Endothelial cell (in vitro differentiated cells): Measurements from ENCODE around the gene MAP6. TPM values are rescaled to one million over a fixed set of nuclear protein-coding genes. Genes with fewer than 3 reads are reported as not detected.

Experiments used
- DNase-seq: peaks from one replicate; pipeline ENCODE4 v3.0.0; 2021; ENCODE audit warnings: low spot score
- H3K27ac Mint-ChIP-seq: one replicate; pipeline ENCODE4 v1.8.0; 2021; ENCODE audit warnings: mixed read lengths, inconsistent platforms; ENCODE audit not compliant: unreplicated experiment
- H3K27me3 Mint-ChIP-seq: one replicate; pipeline ENCODE4 v1.8.0; 2021; ENCODE audit warnings: mild to moderate bottlenecking, moderate library complexity, mixed read lengths, inconsistent platforms; ENCODE audit not compliant: unreplicated experiment
- H3K36me3 Mint-ChIP-seq: one replicate; pipeline ENCODE4 v1.8.0; 2021; ENCODE audit warnings: mild to moderate bottlenecking, low read depth, mixed read lengths, inconsistent platforms; ENCODE audit not compliant: unreplicated experiment
- H3K4me1 Mint-ChIP-seq: one replicate; pipeline ENCODE4 v1.8.0; 2021; ENCODE audit warnings: mild to moderate bottlenecking, mixed read lengths, inconsistent platforms; ENCODE audit not compliant: unreplicated experiment
- H3K4me3 Mint-ChIP-seq: one replicate; pipeline ENCODE4 v1.8.0; 2021; ENCODE audit warnings: mild to moderate bottlenecking, mixed read lengths, inconsistent platforms; ENCODE audit not compliant: unreplicated experiment
- H3K9me3 Mint-ChIP-seq: one replicate; pipeline ENCODE4 v1.8.0; 2021; ENCODE audit warnings: mixed read lengths, inconsistent platforms; ENCODE audit not compliant: unreplicated experiment
- total RNA-seq: library from RNA; stranded (reverse); fragmentation: NEBNext Ultra II Directional; extraction: Animal tissue kit (Norgen Biotek cat#: 25700); gene quantifications from one replicate; pipeline ENCODE4 v1.2.1, GENCODE V29; 2021; ENCODE audit not compliant: unreplicated experiment
- TF ChIP-seq, protein P1 (sequence below): fragments of 200-600 bp; sonication (generic); IDR thresholded peaks from one replicate; pipeline ENCODE4 v1.5.0; 2021; ENCODE audit warnings: antibody characterized with exemption; ENCODE audit not compliant: unreplicated experiment

Gene MAP6
- total RNA-seq, 1 donor from 2014 or later = 0.26 TPM

DNA sequence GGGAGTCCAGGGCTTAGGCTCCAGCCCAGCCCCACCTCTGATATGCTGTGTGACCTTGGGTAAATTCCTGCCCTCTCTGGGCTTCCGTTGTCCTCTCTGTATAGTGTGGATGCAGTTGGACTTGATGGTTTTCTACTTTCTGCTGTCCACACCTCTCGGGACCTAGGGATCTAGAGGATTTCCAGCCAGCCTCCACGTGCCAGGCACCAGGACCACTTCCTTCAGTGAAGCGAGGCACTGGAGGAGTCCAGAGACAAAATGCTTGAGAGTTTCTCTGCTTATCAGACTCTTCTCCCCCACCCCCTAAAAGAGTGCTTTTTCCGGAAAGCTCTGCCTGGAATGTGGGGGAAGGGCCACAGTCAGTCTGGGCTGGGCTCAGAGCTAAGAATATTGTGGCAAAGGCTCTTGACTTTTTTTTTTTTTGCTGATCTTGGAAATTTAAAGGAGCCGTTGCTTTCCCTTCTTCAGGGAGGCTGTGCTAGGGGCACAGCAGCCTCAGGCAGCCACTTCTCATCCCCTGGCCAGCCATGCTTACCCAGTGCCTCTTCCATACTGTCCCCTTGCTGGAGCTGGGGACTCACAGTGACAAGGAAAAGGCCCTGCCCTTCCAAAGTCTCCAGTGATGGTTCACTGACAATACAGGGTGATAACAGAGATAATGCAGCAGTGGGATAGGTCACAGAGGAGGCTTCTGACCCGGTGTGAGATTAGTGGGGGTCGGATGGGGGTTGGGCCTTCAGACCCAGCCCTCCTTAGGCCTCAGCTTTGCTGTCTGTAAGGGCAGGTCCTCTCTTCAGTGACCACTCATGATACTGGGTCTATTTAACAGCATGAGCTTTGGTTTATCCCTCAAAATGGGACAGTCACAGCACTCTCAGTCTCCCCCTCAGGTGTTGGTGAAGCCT is 109.6 kb downstream of the MAP6 start:
- TF ChIP-seq, protein P1, sequence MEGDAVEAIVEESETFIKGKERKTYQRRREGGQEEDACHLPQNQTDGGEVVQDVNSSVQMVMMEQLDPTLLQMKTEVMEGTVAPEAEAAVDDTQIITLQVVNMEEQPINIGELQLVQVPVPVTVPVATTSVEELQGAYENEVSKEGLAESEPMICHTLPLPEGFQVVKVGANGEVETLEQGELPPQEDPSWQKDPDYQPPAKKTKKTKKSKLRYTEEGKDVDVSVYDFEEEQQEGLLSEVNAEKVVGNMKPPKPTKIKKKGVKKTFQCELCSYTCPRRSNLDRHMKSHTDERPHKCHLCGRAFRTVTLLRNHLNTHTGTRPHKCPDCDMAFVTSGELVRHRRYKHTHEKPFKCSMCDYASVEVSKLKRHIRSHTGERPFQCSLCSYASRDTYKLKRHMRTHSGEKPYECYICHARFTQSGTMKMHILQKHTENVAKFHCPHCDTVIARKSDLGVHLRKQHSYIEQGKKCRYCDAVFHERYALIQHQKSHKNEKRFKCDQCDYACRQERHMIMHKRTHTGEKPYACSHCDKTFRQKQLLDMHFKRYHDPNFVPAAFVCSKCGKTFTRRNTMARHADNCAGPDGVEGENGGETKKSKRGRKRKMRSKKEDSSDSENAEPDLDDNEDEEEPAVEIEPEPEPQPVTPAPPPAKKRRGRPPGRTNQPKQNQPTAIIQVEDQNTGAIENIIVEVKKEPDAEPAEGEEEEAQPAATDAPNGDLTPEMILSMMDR = no peak
- Mint-ChIP-seq H3K9me3 (no peaks in the 10 kb centered on the region), H3K27ac (peak overlapping the region; percentile 65), H3K36me3 (no peaks in the 10 kb centered on the region), H3K27me3 (peaks cover 21% of the 10 kb centered on the region), H3K4me1 (peaks cover 48% of the 10 kb centered on the region), H3K4me3 (no peak overlapping the region)
- peak; percentile 42 for DNase-seq

DNA sequence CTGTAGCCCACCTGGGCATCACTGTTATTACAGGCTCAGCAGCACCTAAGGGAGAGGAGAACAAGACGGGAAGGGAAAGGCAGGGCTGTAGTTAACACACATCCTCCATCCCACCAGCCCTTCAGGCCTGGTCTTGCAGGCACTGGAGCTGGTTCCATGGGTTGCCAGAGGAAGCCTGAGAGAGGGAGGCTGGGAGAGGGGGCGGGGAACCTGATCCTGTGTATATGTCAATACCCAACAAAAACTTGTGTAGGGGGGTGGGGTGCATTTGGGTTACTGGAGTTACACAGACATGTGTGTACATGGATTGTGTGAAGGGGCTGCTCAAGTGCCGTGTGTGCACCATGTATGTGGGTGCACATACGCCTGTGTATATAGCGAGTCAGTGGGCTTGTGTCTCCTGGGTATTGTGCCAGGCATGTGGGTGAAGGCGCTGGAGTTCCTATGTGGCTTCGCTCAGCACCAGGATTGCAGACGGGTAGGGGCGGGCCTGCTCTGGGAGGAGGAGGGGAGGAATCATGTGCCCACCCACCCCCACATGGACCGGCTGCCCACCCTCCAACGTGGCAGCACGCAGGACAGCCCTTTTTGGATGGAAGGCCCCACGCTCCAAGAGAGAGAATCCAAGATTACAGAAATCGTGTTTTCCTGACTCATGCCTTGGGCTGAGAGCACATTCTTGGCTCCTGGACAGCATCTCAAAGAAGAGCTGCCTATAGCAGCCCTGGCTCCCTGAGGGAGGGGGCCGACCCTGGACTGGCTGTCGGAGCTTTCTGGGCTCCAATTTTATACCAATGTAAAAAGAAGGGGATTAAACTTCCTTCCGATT is 111.0 kb downstream of the MAP6 start:
- no peaks in the 10 kb centered on the region for H3K9me3 Mint-ChIP-seq
- H3K36me3 Mint-ChIP-seq = no peaks in the 10 kb centered on the region
- H3K27ac Mint-ChIP-seq = no peak overlapping the region
- H3K27me3 Mint-ChIP-seq = peaks cover 19% of the 10 kb centered on the region
- TF ChIP-seq, protein P1 = no peak
- peaks cover 39% of the 10 kb centered on the region for H3K4me1 Mint-ChIP-seq
- no peak for DNase-seq
- H3K4me3 Mint-ChIP-seq = no peak overlapping the region

DNA sequence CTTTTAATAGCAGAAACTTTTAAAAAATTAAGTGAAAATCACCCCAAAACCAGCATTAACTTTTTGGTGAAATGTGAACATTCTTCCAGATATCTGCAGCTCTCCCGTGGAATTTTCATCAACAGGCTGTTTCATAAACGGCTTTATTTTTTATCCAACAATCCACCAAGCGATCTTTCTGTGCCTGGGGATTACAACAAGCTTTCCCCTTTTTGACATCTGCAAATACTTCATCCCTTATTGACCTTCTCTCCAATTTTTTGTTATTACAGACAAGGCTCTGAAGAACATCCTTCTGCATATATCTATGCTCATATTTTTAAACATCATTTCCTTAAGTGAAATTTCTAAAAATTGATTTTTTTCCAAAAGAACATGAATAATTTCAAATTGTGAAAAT is 112.6 kb downstream of the MAP6 start:
- DNase-seq = no peak
- TF ChIP-seq, protein P1 = no peak
- Mint-ChIP-seq H3K9me3 (no peaks in the 10 kb centered on the region), H3K4me1 (peaks cover 36% of the 10 kb centered on the region), H3K27ac (no peak overlapping the region), H3K4me3 (no peak overlapping the region), H3K27me3 (peaks cover 11% of the 10 kb centered on the region), H3K36me3 (no peaks in the 10 kb centered on the region)

DNA sequence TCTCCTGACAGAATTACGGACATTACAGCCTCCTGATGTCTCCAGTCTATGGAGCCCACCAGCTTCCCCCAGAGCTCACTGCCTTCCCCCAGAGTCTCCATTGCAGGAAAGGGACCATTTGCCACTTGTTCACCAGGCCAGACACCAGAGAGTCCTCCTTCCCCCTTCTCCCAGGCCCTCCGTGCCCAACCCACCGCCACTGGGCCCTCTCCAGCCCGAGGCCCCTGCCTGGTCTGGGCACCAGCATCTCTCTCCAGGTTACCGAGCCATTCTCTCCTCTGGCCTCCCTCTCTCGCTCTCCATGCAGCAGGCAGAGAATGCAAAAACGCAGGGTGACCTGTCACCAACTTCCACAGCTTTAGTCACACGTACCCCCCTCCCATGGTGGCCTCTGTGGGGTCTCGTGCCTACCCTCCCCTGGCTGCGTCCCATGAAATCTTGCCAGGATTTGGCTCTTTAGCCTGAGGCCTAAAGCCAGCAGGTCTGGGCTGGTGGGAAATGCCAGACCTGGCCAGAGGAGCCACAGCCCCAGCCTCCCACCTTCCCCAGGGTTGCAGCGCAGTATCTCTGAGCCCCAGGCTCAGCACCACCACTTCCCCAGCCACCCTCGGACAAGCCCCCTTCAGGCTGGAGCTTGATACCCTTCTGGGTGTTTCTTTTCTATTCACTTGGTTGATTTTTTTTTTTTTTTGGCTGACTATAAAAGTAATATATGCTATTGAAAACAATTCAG is 113.6 kb downstream of the MAP6 start:
- DNase-seq = no peak
- Mint-ChIP-seq H3K9me3 (no peaks in the 10 kb centered on the region), H3K36me3 (no peaks in the 10 kb centered on the region), H3K4me1 (peaks cover 33% of the 10 kb centered on the region), H3K4me3 (no peak overlapping the region), H3K27me3 (peaks cover 11% of the 10 kb centered on the region), H3K27ac (no peak overlapping the region)
- TF ChIP-seq, protein P1 = no peak
